Progenitor cell of endocrine pancreas (in vitro differentiated cells): ENCODE measurements around the gene ZNF668. TPM values are rescaled to one million over a fixed set of nuclear protein-coding genes. Genes with fewer than 3 reads are reported as not detected.

Source experiments
- DNase-seq: peaks from one replicate; pipeline ENCODE4 v3.0.0; 2021; ENCODE audit warnings: low spot score; ENCODE audit not compliant: unreplicated experiment
- H3K27ac Mint-ChIP-seq: 2 replicates; pipeline ENCODE4 v1.8.0; 2021; ENCODE audit warnings: mild to moderate bottlenecking, moderate library complexity, mixed read lengths
- H3K27me3 Mint-ChIP-seq: 2 replicates; pipeline ENCODE4 v1.8.0; 2021; ENCODE audit warnings: mixed read lengths
- H3K36me3 Mint-ChIP-seq: 2 replicates; pipeline ENCODE4 v1.8.0; 2022; ENCODE audit warnings: mixed read lengths; ENCODE audit not compliant: insufficient read depth
- H3K4me1 Mint-ChIP-seq: 2 replicates; pipeline ENCODE4 v1.8.0; 2021; ENCODE audit warnings: low read depth, mixed read lengths
- H3K4me3 Mint-ChIP-seq: 2 replicates; pipeline ENCODE4 v1.8.0; 2021; ENCODE audit warnings: low read depth, mild to moderate bottlenecking, moderate library complexity, mixed read lengths
- H3K9me3 Mint-ChIP-seq: 2 replicates; pipeline ENCODE4 v1.8.0; 2021; ENCODE audit warnings: low read depth, mixed read lengths
- total RNA-seq: library from RNA; stranded (reverse); gene quantifications from 2 replicates; pipeline ENCODE4 v1.2.1, GENCODE V29; 2021
- TF ChIP-seq, protein P1 (sequence below): fragments of 200-600 bp; sonication (generic); IDR thresholded peaks from one replicate; pipeline ENCODE4 v1.5.0; 2021; ENCODE audit warnings: antibody characterized with exemption, mild to moderate bottlenecking; ENCODE audit not compliant: unreplicated experiment

The ZNF668 gene
- total RNA-seq, 1 donor from 2014 or later, result 17.5 TPM

DNA sequence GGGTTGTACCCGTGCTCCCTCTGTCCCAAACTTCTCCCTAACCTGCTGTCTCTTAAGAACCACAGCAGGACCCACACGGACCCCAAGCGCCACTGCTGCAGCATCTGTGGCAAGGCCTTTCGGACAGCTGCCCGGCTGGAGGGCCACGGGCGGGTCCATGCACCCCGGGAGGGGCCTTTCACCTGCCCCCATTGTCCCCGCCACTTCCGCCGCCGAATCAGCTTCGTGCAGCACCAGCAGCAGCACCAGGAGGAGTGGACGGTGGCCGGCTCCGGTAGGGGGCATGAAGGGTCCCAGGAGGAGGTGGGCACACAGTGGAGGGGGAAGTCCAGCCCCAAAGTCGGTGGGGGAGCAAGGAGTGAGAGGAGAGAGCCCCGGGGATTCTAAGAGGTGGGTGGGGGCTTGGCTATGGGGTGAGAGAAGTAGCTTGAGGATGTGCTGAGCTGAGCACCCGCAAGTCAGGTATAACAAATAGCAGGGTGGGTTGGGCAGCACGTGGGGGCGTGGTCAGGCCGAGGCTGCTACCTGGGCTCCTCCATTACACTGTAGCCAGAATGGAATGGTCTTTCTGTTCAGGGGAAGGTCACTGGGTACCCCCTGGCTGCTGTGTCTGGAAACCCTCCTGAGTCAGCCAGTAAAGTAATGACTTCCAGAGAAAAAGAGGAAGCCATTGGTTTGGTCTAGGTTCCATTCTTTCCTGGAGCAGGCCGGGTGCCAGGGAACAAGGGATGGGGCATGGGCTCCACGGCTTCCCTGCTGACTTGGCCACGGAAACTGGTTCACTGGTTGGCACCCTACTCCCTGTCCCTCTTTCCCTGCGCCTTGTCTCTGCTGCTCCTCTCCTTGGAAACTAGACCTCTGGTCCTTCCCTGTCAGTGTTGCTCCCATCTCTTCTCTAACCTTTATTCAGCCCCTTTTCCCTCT, 7.7 kb upstream of the ZNF668 start:
- H3K4me3 Mint-ChIP-seq, result no peak overlapping the region
- TF ChIP-seq, protein P1, sequence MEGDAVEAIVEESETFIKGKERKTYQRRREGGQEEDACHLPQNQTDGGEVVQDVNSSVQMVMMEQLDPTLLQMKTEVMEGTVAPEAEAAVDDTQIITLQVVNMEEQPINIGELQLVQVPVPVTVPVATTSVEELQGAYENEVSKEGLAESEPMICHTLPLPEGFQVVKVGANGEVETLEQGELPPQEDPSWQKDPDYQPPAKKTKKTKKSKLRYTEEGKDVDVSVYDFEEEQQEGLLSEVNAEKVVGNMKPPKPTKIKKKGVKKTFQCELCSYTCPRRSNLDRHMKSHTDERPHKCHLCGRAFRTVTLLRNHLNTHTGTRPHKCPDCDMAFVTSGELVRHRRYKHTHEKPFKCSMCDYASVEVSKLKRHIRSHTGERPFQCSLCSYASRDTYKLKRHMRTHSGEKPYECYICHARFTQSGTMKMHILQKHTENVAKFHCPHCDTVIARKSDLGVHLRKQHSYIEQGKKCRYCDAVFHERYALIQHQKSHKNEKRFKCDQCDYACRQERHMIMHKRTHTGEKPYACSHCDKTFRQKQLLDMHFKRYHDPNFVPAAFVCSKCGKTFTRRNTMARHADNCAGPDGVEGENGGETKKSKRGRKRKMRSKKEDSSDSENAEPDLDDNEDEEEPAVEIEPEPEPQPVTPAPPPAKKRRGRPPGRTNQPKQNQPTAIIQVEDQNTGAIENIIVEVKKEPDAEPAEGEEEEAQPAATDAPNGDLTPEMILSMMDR, result no peak
- no peaks in the 10 kb centered on the region for H3K4me1 Mint-ChIP-seq
- peak overlapping the region; percentile 71 for H3K27ac Mint-ChIP-seq
- no peaks in the 10 kb centered on the region for H3K9me3 Mint-ChIP-seq
- H3K27me3 Mint-ChIP-seq, result no peaks in the 10 kb centered on the region
- peaks cover 4% of the 10 kb centered on the region for H3K36me3 Mint-ChIP-seq
- no peak for DNase-seq

GRCh38 chr16:31080756-31081419, 6.8 kb upstream of the ZNF668 start:
- Mint-ChIP-seq H3K36me3 (peaks cover 4% of the 10 kb centered on the region), H3K9me3 (no peaks in the 10 kb centered on the region), H3K4me1 (no peaks in the 10 kb centered on the region), H3K4me3 (no peak overlapping the region), H3K27me3 (no peaks in the 10 kb centered on the region), H3K27ac (no peak overlapping the region)
- TF ChIP-seq, protein P1, result no peak
- no peak for DNase-seq

GRCh38 chr16:31080035-31080629, 6.1 kb upstream of the ZNF668 start:
- no peaks in the 10 kb centered on the region for H3K9me3 Mint-ChIP-seq
- H3K4me3 Mint-ChIP-seq, result no peak overlapping the region
- no peak overlapping the region for H3K27ac Mint-ChIP-seq
- H3K27me3 Mint-ChIP-seq, result no peaks in the 10 kb centered on the region
- peaks cover 4% of the 10 kb centered on the region for H3K36me3 Mint-ChIP-seq
- no peak for DNase-seq
- no peaks in the 10 kb centered on the region for H3K4me1 Mint-ChIP-seq
- TF ChIP-seq, protein P1, result no peak

DNA sequence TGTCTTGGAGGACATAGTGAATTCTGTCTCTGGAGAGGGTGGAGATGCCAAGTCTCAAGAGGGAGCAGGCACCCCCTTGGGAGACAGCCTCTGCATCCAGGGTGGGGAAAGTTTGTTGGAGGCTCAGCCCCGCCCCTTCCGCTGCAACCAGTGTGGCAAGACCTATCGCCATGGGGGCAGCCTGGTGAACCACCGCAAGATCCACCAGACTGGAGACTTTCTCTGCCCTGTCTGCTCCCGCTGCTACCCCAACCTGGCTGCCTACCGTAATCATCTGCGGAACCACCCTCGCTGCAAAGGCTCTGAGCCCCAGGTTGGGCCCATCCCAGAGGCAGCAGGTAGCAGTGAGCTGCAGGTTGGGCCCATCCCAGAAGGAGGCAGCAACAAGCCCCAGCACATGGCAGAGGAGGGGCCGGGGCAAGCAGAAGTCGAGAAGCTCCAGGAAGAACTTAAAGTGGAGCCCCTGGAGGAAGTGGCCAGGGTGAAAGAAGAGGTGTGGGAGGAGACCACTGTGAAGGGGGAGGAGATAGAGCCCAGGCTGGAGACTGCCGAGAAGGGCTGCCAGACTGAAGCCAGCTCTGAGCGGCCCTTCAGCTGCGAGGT, 5.4 kb upstream of the ZNF668 start:
- Mint-ChIP-seq H3K36me3 (peaks cover 4% of the 10 kb centered on the region), H3K4me1 (peaks cover 6% of the 10 kb centered on the region)

More for the DNA sequence above, 5.4 kb upstream of the ZNF668 start:
- TF ChIP-seq, protein P1, result no peak
- H3K9me3 Mint-ChIP-seq, result no peaks in the 10 kb centered on the region
- no peaks in the 10 kb centered on the region for H3K27me3 Mint-ChIP-seq
- H3K4me3 Mint-ChIP-seq, result no peak overlapping the region
- no peak for DNase-seq
- no peak overlapping the region for H3K27ac Mint-ChIP-seq
